HFF-Myc (cell line): ENCODE results near the gene SLC20A1.

Source experiments
- DNase-seq: peaks from one replicate; pipeline ENCODE4 v3.0.0-alpha.2; 2011; ENCODE audit warnings: low read depth; ENCODE audit errors: extremely low read depth
- H3K4me3 ChIP-seq: replicated peaks from 2 replicates; pipeline ENCODE4 v1.5.1; 2011; ENCODE audit warnings: low read depth, mild to moderate bottlenecking, control low read depth, low read length
- CTCF ChIP-seq: IDR thresholded peaks from 2 replicates; pipeline ENCODE4 v1.5.1; 2012; ENCODE audit warnings: mild to moderate bottlenecking, low read depth, low read length, control low read depth; ENCODE audit errors: missing control alignments

Gene SLC20A1

GRCh38 chr2:112645310-112646101 lies at the start of gene SLC20A1:
SLC20A1 (plus strand) TSS chr2:112645939; CDS start chr2:112646829, 890 bp downstream.
- peak within 1 kb of the TSS; percentile 93 for H3K4me3 ChIP-seq
- peak; percentile 40 for TF ChIP-seq CTCF
- DNase-seq = peak; percentile 71

GRCh38 chr2:112597537-112598322 lies 48.0 kb upstream of the SLC20A1 start:
- no peak for TF ChIP-seq CTCF
- no peak for DNase-seq
- H3K4me3 ChIP-seq = no peak overlapping the region

- H3K4me3 ChIP-seq = no peak overlapping the region
- no peak for TF ChIP-seq CTCF
- no peak for DNase-seq
Observed at GRCh38 chr2:112600634-112601033, 45.1 kb upstream of the SLC20A1 start.

- DNase-seq = no peak
- no peak overlapping the region for H3K4me3 ChIP-seq
- TF ChIP-seq CTCF = no peak
Observed at GRCh38 chr2:112601754-112602153, 44.0 kb upstream of the SLC20A1 start.

DNA sequence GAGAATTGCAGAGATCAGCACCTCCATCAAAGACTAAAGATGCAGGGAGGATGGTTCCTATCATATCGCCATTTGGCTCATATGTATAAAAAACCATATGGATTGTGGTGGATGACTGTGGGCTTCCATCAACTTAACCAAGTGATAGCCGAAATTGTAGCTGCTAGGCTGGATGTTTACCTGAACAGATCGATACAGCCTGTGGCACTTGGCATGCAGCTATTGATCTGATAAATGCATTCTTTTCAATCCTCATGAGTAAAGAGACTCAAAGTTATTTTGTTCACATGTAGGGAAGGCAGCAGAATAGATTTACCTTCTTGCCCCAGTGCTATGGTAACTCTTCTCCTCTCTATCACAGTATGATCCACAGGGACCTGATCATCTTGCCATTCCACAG lies 42.8 kb upstream of the SLC20A1 start:
- no peak for DNase-seq
- H3K4me3 ChIP-seq = no peak overlapping the region
- TF ChIP-seq CTCF = no peak

- no peak for DNase-seq
- no peak overlapping the region for H3K4me3 ChIP-seq
- TF ChIP-seq CTCF = no peak
Observed at GRCh38 chr2:112603731-112604130, 42.0 kb upstream of the SLC20A1 start.
